ENCODE measurements around the gene TADA2A.
"Not testable (repeated sequence)": the region's sequence is repeated elsewhere in the genome, so short reads cannot be mapped to it uniquely, and the experiment has no call there.

The TADA2A gene

GRCh38 chr17:37399265-37399803, 7.4 kb upstream of the TADA2A start:
- no peak for DNase-seq (ENCODE audit: low read depth)

DNA sequence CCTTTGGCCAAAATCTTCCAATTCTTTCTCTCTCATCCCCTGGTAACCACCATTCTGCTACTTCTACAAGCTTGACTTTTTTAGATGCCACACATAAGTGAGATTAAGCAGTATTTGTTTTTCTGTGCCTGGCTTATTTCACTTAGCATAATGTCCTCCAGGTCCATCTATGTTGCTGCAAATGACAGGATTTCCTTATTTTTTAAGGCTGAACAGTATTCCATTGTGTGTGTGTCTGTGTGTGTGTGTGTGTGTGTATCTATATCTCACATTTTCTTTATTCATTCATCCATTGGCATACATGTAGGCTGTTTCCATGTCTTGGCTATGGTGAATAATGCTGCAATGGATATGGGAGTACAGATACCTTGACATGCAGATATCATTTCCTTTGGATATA, 6.2 kb upstream of the TADA2A start:
- no peak for DNase-seq (ENCODE audit: low read depth)

- not testable (repeated sequence) for DNase-seq (ENCODE audit: low read depth)
These were observed 1.2 kb upstream of the TADA2A start for GRCh38 chr17:37405522-37405921.

GRCh38 chr17:37405955-37406634, 591 bp upstream of the TADA2A start:
- no peak for DNase-seq (ENCODE audit: low read depth)

DNA sequence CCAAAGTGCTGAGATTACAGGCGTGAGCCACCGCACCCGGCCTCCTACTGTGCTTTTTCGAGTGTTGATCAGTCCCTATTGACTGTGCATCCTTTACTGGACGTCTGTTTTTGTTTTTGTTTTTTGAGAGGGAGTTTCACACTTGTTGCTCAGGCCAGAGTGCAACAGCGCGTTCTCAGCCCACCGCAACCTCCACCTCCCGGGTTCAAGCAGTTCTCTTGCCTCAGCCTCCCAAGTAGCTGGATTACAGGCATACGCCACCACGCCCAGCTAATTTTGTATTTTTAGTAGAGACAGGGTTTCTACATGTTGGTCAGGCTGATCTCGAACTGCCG, 1.4 kb downstream of the TADA2A start:
- DNase-seq (ENCODE audit: low read depth), result not testable (repeated sequence)

- DNase-seq (ENCODE audit: low read depth), result no peak
These were observed 3.7 kb downstream of the TADA2A start for GRCh38 chr17:37410357-37410756.

- DNase-seq (ENCODE audit: low read depth), result no peak
These were observed 7.3 kb downstream of the TADA2A start for GRCh38 chr17:37413875-37414519.

DNA sequence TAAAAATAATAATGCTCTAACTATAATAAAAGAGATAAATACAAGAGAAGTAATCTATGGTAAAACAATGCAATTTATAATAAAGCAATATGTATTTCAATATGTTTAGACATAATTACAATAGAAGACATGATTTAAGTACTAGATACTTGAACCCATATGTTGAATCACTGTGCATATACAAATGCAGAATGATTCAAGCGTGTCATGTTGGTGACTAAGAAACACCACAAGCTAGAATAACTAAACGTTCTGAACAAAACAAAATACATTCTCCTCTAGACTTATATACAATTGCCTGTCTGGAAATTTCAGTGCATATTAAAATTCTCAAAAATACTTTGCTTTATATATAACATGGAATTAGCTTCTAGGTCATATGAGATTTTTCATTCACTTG, 11.2 kb downstream of the TADA2A start:
- no peak for DNase-seq (ENCODE audit: low read depth)

GRCh38 chr17:37422971-37423625, 16.4 kb downstream of the TADA2A start:
- DNase-seq (ENCODE audit: low read depth), result no peak

DNA sequence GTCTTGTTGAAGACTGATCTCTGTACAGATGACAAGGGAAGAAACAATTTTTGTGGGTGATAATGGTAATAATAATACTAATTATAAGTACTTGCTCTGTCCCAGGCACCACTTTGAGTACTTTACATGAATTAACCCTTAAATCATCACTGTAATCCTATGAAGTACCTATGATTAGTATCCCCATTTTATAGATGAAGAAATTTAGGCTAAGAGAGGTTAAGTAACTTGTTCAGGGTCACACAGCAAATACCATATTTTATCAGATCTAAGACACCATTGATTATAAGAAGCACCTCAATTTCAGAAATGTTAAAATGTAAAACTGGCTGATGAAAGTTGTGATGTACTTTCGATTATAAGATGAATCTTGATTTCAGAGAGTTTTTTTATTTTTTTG, 18.6 kb downstream of the TADA2A start:
- DNase-seq (ENCODE audit: low read depth), result no peak

GRCh38 chr17:37429039-37429438, 22.4 kb downstream of the TADA2A start:
- DNase-seq (ENCODE audit: low read depth), result no peak

DNA sequence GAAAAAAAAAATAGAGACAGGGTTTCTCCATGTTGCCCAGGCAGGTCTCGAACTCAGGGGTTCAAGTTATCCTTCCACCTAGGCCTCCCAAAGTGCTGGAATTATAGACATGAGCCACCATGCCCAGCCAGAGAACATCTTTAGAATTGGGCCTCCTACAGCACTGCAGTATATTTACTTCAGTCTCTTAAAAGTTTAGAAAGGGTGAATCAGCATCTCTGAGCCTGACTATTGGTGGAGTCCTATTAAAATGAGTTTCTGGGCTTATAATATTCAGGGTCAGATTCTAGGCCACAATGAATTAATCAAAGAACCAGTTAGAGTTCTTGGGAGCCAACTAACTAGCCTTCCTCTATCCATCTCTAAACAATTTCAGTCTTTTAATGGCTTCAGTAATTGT, 22.8 kb downstream of the TADA2A start:
- DNase-seq (ENCODE audit: low read depth), result no peak

GRCh38 chr17:37430051-37430627, 23.5 kb downstream of the TADA2A start:
- no peak for DNase-seq (ENCODE audit: low read depth)

- no peak for DNase-seq (ENCODE audit: low read depth)
These were observed 26.0 kb downstream of the TADA2A start for GRCh38 chr17:37432671-37433070.

DNA sequence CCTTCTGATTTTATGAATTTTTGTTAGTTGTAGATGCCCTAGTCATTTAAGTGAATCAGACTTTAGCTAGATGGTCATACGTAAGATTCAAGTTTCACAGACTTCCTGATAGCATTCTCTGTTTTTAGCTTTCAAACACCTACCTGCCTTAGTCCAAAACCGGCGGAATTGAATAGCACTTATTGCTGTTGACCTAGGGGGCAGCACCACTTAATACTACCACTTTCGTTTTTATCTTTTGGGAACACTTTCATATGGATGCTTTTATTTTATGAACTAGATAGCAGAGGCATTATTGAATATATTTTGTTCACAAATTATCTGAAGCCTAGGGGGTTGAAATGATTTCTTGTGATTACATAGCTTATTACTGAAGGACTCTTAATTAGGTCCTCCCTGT, 31.5 kb downstream of the TADA2A start:
- no peak for DNase-seq (ENCODE audit: low read depth)

DNA sequence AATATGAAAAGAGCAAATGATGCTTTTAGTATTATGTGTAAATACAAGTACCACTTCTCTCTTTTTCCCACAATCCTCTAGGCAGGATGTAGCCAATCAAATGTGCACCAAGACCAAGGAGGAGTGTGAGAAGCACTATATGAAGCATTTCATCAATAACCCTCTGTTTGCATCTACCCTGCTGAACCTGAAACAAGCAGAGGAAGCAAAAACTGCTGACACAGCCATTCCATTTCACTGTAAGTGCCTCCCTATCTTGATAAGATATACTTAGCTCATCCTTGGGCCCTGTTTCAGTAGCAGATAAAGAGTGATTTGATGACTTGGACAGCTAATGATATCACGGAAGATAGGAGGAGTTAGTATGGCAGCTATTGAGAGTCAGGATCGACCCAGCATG, 33.7 kb downstream of the TADA2A start:
- DNase-seq (ENCODE audit: low read depth), result no peak

GRCh38 chr17:37441369-37442014, 34.8 kb downstream of the TADA2A start:
- DNase-seq (ENCODE audit: low read depth), result not testable (repeated sequence)

GRCh38 chr17:37446027-37446426, 39.3 kb downstream of the TADA2A start:
- DNase-seq (ENCODE audit: low read depth), result no peak

DNA sequence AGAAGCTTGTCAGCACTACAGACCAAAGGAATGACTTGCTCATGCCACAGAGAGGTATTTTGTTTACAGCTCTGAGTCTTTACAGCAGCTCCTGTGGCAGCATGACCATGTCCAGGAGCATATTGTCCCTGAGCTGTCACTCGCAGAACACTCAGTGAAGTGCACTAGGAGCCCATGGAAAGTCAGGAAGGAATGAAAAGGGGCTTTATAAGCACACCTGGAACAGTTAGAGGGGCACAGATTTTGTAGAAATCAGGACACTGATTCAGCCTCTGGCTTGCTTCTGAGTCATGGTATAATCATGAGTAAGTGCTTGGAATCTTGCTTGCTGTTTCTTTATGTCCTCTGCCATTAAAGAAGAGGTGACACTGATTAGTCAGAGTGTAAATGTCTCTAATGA, 41.0 kb downstream of the TADA2A start:
- DNase-seq (ENCODE audit: low read depth), result no peak

GRCh38 chr17:37450112-37450511, 43.4 kb downstream of the TADA2A start:
- no peak for DNase-seq (ENCODE audit: low read depth)

DNA sequence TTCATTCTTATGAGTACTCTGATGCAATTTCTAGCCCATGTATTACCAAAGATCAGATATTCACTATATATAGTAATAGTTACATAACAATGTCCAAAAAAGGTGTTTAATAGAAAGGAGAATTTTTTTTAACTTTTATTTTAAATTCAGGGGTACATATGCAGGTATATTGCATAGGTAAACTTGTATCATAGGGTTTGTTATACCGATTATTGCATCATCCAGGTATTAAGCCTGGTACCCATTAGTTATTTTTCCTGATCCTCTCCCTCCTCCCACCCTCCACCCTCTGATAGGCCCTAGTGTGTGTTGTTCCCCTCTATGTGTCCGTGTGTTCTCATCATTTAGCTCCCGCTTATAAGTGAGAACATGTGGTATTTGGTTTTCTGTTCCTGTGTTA, 51.1 kb downstream of the TADA2A start:
- not testable (repeated sequence) for DNase-seq (ENCODE audit: low read depth)

DNA sequence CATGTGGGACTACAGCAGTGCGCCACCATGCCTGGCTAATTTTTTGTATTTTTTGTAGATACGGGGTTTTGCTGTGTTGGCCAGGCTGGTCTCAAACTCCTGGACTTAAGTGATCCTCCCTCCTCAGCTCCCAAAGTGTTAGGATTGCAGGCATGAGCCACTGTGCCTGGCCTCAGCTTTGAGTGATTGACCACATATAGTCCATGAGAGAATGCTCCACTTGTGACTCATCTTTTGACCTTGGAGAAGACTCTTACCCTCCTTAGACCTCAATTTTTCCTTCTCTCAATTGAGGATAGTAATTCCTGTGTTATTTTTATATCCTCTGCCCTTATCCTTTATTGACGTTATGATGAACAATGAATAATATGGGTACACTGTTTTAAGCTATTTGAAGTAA, 52.1 kb downstream of the TADA2A start:
- DNase-seq (ENCODE audit: low read depth), result no peak

Measured in T follicular helper cell (primary cell).